ENCODE data around the gene RAX2. TPM values are rescaled to one million over a fixed set of nuclear protein-coding genes. Genes with fewer than 3 reads are reported as not detected.

Gene RAX2
- total RNA-seq, 2 experiments from 2014 or later = not detected

DNA sequence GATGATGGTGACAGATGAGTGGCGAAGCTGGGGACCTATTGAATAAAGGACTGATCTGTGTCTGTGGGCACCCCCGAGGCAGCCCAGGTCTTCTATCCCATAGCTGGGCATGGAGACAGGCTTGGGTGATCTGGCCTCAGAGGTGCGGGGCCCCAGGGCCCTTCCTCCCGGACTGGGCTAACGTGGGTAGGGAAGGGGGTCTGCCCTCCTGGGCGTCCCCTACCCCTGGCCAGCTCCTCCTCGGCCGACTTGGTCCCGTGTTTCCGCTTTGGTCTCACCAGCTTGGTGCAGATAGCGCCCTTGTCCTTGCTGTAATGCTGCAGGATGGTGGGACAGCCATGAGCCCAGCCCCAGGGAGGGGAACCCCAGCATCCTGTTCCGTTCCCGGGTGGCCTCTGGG, 10.9 kb upstream of the RAX2 start:
- POLR2A ChIA-PET = no interaction called here

DNA sequence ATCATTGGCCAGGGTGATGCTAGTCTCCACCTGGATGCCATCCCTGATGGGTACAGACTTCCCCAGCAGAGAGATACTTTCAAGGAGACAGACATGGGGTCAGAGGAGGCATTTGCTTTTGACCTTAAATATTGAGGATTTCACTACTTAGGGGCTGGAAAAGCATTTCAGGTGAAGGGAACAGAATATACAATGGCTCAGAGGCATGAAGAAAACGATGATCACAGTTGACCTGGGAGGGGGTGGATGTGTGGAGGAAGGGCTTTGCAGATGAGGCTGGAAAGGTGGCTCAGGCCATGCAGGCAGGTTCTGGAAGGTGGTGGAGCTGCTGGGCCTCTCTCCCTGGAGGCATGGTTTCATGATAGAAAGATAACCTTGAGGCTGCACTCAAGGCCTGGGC, 10.3 kb upstream of the RAX2 start:
- POLR2A ChIA-PET = no interaction called here
- CTCF ChIA-PET = interaction anchor here (1.5 to 2.1 kb wide), 2 partner anchors 20 to 22 kb away, joined by 3 to 6 read pairs; partner anchors contain the start of gene MRPL54

More for the DNA sequence above, 10.9 kb upstream of the RAX2 start:
- CTCF ChIA-PET = interaction anchor here (0.8 to 1.9 kb wide), 5 partner anchors 21 to 39 kb away, joined by 3 to 14 read pairs (median 4); partner anchors contain the start of gene MRPL54

DNA sequence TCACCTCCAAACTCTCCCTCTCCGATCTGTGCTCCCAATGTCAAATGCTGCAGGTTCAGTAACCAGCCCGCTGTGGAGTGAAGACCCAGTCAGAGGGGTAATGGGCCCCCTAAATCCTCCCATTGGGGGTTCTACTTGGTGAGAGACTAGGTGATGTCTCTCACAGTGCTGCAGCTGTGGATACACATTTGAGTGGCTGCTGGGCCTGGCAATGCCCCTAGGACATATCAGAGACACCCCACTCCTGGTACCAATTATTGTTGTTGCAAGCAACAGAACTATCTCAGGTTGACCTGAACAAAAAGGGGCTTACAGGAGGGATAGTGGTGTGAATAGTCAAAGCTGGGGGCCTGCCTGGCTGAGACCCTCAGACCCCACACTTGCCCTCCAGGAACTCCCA, 9.6 kb upstream of the RAX2 start:
- POLR2A ChIA-PET = no interaction called here

DNA sequence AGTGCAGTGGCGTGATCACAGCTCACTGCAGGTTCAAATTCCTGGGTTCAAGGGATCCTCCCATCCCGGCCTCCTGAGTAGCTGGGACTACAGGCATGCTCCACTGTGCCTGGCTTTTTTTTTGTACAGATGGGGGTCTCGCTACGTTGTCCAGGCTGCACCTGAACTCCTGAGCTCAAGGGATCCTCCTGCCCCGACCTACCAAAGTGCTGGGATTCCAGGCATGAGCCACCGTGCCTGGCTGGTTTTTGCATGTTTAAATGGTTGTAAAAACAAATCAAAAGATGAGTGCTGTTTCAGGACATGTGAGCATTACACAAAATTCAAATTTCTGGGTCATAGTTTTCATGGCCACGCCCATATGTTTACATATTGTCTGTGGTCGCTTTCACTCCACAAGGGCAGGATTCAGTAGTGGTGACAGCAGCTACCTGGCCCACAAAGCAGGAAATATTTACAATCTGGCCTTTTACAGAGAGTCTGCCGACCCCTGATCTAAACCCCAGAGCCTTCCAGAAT, 8.8 kb upstream of the RAX2 start:
- CTCF ChIA-PET = interaction anchor here (0.9 to 2.1 kb wide), 5 partner anchors 18 to 69 kb away, joined by 3 to 6 read pairs (median 4); partner anchors contain the start of gene MRPL54
- POLR2A ChIA-PET = interaction anchor here (1.0 kb wide), 1 partner anchor 18 kb away, joined by 5 read pairs; the partner anchor contains the start of gene MRPL54

More for the DNA sequence above, 9.6 kb upstream of the RAX2 start:
- CTCF ChIA-PET = interaction anchor here (0.9 to 2.1 kb wide), 4 partner anchors 19 to 68 kb away, joined by 3 to 6 read pairs (median 3); partner anchors contain the start of gene MRPL54

DNA sequence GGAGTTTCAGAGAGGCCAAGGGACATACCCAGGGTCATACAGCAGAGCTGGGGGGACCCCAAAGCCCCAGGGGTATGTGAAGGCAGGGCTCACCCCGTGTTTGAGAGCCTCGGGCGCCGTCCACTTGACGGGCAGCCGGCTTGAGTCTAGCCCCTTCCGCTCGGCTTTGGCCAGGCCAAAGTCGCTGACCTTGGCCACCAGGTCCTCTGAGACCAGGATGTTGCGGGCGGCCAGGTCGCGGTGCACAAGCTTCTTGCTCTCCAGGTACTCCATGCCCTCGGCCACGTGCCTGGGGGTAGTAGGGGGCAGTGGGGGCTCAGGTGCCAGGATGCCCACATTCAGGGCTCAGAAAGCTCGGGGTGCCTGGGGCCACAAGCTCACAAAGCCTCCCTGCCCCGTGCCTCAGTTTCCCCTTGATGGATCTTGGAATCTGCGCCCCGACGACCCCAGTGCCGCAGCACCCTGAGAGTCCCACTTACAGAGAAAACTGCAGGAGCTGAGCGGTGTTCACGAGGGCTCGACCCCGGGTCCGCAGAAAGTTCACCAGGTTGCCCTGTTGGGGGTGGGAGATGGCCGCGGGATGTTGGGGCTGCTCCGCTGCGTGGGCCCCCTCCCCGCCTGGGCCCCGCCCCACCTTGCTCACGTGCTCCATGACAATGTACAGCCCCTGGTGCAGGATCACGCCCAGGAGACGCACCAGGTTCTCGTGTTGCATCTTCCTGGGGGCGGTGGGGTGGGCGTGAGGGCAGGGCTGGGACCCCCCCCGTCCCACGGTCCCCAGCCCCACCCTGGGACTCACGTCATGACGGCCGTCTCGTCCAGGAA, 7.1 kb upstream of the RAX2 start:
- CTCF ChIA-PET = interaction anchor here (0.7 kb wide), 1 partner anchor 18 kb away, joined by 3 read pairs; no protein-coding TSS in a partner anchor
- POLR2A ChIA-PET = no interaction called here

DNA sequence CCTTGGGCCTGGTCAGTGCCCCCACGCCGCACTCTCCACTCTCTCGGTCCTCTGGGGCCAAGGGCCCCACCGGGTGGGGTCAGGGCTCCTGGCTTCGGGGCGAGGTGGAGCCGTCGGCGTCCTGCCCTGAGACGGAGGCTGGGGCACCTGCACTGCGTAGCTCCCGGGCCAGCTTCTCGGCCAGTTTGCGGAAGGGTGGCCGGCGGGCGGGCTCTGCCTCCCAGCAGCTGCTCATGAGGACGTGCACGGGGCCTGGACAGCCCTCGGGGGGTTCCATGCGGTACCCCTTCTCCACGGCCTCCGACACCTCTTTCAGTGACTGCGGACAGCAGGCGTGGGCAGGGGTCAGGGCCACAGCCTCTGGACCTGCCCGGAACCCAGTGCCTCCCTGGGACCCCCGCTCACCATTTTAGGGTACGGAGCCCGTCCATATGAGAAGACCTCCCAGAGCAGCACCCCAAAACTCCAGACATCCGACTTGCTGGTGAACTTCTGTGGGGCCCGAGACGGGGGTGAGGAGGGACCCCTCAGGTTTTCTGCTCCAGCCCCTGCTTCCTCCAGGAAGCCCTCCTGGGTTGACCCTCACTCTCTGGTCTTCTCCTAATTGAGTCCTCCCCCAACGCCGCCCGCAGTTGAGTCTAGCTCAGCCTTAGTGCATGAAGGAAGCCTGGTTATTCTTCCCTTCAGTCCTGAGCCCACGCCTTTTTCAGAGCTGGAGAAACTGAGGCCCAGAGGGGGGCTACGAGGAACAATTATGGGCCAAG, 6.3 kb upstream of the RAX2 start:
- POLR2A ChIA-PET = no interaction called here
- CTCF ChIA-PET = interaction anchor here (0.7 kb wide), 1 partner anchor 19 kb away, joined by 3 read pairs; no protein-coding TSS in a partner anchor

DNA sequence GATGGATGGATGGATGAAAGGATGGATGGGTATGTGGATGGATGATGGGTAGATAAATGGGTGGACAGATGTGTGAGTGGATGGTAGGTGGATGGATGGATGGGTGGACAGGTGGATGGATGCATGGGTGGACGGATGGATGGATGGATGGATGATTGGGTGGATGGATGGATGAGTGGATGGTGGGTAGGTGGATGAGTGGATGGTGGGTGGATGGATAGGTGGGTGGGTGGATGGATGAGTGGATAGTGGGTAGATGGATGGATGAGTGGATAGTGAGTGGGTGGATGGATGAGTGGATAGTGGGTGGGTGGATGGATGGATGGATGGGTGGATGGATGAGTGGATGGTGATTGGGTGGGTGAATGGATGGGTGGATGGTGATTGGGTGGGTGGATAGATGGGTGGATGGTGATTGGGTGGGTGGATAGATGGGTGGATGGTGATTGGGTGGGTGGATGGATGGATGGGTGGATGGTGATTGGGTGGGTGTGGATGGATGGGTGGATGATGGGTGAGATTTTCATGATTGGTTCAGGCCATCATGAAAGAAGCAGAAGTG, 4.5 kb upstream of the RAX2 start:
- POLR2A ChIA-PET = interaction anchor here (0.7 kb wide), 1 partner anchor 14 kb away, joined by 4 read pairs; the partner anchor contains the start of gene MRPL54
- CTCF ChIA-PET = no interaction called here

DNA sequence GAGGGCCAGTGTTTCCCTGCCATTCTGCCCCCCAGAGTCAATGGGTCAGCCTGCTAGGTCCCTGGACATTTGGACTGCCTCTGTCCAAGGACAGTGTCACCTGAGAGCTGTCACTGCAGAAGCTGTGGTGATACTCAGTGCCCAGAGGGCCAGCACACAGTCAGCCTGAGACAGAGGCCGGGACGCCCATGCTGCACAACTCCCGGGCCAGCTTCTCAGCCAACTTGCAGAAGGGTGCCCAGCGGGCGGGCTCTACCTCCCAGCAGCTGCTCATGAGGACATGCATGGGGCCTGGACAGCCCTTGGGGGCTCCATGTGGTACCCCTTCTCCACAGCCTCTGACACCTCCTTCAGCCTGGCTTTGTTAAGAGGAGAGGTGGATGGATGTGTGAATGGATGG, 3.8 kb upstream of the RAX2 start:
- POLR2A ChIA-PET = interaction anchor here (0.7 kb wide), 1 partner anchor 14 kb away, joined by 4 read pairs; the partner anchor contains the start of gene MRPL54
- CTCF ChIA-PET = no interaction called here

DNA sequence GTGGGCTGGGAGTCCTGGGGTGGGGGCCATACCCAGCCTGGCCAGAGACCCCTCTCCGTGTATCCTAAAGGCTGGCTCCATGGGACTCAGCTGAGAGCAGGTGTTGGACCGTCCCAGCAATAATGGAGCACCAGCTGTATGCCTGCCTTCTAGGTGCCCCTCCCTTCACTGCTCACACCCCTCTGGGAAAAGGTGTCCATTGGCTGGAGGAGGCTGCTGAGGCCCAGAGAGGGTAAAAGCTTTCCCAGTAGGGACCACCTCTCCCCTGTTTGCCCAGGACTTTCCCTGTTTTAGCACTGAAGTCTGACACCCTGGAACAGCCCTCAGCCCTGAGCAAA, 3.3 kb upstream of the RAX2 start:
- ChIA-PET POLR2A (no interaction called here), CTCF (no interaction called here)

DNA sequence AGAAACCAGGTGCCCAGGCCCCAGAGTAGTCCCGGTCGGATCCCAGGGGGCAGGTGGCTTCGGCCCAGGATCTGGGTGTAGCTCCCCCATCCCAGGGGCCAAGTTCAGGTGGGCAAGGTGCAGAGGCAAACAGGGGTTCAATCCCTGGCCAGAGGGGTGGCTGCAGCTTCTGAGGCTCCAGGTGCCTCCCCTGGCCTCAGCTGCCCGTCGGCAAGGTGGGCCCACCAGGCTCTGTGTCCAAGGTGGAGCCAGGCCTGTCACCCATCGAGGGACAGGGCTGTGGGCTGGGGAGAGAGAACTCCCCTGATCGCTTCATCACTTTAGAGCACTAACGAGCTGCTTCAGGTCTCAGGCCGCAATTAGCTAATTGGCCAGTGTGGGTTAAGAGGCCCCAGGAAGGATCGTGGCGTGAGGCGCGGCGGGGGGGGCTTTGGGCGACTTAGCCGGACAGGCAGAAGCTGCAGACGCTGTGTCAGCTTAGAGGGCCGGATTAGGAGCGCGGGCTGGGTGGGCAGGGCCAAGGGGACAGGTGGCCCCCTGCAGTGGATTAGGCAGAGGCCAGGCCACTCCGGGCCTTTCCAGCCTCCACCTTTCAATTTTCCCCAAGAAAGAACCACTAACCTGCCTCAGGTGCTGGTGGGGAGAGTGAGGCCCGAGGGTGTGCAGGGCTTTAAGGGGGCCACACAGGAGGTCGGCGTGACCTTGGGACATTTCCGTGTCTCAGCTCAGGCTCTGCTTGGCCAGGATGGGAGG, 2.8 kb upstream of the RAX2 start:
- CTCF ChIA-PET = no interaction called here

DNA sequence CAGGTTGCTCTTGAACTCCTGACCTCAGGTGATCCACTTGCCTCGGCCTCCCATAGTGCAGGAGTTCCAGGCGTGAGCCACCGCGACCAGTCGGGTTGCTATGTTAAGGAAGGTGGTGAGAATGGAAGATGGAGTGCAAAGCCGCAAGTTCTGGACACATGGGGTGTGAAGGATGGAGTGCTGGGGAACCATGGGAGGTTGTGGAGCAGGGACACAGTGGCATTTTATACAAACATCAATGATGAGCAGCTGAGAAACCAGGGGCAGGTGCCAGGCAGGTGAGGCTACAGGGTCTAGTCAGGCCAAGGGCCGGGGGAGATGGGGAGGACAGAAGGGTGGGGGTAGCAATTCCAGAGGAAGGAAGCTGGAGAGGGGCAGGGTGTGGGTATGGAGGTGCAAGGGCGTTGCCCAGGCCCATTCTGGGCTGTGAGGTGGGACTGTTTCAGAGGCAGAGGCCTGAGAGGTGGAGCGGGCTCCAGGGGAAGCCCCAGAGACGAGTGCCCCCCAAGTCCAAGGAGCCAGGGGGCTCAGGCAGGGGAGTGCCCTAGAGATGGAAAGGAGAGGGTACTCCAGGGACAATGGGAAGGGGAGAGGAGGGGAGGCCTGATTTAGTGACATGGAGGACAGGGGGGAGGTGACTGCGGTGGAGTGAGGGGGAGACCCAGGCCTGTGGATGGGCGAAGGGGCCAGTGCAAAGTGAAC, 1.9 kb upstream of the RAX2 start:
- ChIA-PET POLR2A (no interaction called here), CTCF (interaction anchor here (1.0 kb wide), 1 partner anchor 11 kb away, joined by 3 read pairs; the partner anchor contains the start of gene MRPL54)

More for the DNA sequence above, 2.8 kb upstream of the RAX2 start:
- POLR2A ChIA-PET = no interaction called here

DNA sequence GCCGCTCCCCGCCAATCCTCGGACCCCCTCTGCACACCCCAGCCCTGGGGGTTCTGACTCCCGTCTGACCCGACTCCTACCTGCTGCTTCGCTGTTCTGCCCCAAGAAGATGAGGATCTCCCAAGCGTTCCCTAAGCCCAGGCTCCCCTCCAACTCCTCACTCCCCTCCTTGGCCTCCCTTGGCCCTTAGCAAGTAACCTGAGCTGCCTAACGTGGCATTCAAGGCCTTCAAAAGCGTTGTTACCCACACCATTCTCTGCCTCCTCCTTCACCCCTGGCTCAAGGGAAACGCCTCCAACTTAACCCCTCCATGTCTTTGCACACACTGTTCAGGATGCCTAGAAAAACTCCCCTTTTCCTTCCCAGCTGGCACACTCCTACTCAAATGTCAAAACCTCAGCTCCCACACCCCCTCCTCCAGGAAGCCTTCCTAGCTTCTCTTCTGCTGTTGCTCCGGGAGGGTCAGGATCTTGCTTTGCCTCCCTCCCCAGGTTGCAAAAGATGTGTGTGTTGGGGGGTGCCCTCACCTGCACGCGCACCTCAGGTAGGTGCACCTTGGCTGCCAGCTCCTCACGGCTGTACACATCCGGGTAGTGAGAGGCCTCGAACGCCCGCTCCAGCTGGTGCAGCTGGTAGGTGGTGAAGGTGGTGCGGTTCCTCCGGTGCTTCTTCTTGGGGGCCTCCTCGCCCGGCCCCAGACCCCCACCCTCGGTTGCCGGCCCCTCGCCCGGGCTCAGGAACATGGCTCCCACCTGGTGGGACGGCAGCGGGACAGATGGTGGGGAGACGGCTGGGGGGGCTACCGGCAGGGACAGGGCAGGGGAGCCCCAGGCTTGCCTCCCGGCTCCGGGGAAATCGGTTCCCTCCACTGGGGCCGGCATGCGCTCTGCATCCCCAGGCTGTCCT, 775 bp downstream of the RAX2 start:
- ChIA-PET POLR2A (interaction anchor here (0.6 kb wide), 1 partner anchor 214 kb away, joined by 3 read pairs; no protein-coding TSS in a partner anchor), CTCF (no interaction called here)

DNA sequence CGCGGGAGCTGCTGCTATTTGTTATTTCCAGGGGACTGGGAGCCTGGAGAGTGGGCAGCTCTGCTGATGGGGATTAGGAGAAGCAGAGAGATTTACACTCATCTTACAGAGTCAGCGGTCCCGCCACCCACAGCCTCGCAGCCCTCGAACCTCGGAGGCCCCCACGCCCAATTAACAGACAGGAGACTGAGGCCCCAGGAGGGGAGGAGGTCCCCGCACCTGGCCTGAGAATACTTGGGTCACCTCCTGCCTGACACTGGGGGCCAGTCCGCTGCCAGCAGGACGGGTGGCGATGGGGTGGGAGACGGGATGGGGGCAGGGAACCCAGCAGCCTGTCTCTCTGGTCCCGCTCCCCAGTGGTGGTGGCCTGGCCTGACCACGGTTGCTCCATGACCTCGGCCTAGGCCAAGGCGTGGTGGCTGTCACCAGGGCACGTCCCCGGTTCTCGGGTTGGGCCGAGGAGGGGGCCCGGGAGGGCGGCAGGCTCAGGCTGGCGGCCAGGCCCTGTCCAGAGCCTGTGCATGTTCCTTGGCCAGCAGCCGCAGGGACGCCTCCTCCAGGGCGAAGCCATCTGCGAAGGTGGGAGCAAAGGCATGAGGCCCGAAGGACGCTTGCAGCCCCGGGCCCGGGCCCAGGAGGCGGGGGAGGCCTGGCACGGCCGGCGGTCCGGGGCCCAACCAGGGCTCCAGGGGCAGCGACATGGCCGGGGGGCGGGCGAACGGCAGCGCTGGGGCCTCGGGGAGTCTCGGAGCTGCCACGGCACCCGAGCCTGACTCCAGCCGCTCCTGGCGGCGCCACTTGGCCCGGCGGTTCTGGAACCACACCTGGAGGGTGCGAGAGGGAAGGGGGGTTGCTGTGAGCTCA, 1.7 kb downstream of the RAX2 start:
- CTCF ChIA-PET = no interaction called here
- POLR2A ChIA-PET = interaction anchor here (0.6 kb wide), 1 partner anchor 215 kb away, joined by 3 read pairs; no protein-coding TSS in a partner anchor

DNA sequence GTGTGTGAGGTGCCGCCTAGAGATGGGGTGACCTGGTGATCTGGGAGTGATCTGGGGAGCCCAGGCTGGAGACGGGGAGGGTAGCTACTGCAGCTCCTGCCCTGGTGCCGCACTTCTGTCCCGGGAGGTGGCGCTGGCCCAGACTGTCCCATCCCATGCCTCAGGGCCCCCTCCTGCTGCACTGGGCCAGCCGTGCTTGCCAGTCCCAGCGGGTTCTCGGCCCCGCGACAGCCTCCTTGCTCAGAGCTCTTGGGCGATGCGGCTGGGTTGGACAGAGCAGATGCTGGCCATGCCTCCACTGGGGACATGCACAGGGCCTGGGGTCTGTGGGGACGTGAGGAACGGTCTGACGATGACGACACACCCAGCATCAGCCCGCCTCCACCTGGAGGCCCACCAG, 2.5 kb downstream of the RAX2 start:
- POLR2A ChIA-PET = no interaction called here
- CTCF ChIA-PET = no interaction called here

DNA sequence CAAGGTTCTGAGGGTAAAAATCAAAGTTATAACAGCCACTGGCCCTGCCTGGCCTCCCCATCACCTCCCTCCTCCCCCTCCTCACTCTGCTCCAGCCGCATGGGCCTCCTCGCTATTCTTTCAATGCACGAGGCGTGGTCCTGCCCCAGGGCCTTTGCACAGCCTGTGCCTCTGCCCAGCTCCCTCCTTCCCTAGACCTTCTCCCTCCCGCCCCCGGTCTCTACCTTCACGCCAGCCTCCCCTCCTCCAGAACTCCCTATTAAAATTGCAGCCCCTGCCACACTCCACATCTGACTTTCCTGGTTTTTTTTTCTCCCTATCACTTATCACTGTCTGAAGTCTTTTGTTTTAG, 3.3 kb downstream of the RAX2 start:
- ChIA-PET POLR2A (no interaction called here), CTCF (no interaction called here)

DNA sequence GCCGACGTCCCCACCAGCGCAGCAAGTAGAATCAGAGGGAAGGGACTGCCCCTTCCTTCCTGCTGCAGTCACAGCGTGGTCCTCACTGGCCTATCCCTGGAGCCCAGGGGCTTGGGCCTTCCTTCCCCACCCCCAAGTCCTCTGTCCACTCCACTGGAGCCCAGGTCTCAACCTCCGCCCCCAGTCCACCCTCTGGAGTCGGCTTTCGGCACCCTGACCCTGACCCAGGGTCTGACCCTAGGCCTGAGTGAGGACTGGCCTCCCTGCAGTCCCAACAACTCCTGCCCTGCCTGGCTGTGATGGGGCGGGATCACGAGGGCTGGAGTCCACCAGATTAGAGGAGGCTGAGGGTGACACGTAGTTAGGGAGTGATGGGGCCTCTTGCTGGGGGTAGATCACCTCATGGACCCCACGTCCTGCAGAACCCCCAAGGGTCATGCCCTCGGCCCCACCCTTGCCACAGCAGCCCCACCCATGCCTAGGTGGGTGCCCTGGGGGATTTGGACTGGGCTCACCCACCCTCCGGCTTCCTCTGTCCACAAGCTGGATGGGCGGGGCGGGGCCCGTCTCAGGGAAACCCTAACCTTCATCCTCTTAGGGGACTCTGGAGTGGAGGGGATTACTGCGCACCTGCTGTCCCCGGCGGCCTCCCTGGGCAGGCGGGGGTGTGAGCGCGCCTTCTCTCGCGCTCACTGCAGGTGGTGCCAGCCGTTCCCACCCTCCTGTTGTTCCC, 3.8 kb downstream of the RAX2 start:
- ChIA-PET POLR2A (no interaction called here), CTCF (no interaction called here)
